ENCODE measurements around the gene CAND1.

DNA sequence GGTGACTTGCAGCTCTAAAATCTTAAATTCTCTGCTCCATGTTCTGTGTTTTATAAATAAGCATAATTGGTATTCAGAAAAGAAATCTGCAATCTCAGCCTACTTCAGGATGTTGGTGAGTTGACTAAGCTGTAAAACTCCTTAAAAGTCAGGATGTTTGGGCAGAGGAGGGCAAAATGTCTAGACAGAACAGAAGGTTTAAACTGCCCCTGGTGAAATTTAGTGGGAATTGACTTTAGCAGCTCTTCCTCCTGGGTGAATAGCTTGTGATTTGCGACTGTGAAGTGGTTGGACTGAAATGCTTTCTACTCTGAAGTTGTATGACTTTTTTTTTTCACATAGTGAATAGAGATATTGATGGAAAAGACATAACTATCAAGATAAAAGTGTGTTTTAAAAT, 85.8 kb downstream of the CAND1 start:
- TF ChIP-seq, protein P1, sequence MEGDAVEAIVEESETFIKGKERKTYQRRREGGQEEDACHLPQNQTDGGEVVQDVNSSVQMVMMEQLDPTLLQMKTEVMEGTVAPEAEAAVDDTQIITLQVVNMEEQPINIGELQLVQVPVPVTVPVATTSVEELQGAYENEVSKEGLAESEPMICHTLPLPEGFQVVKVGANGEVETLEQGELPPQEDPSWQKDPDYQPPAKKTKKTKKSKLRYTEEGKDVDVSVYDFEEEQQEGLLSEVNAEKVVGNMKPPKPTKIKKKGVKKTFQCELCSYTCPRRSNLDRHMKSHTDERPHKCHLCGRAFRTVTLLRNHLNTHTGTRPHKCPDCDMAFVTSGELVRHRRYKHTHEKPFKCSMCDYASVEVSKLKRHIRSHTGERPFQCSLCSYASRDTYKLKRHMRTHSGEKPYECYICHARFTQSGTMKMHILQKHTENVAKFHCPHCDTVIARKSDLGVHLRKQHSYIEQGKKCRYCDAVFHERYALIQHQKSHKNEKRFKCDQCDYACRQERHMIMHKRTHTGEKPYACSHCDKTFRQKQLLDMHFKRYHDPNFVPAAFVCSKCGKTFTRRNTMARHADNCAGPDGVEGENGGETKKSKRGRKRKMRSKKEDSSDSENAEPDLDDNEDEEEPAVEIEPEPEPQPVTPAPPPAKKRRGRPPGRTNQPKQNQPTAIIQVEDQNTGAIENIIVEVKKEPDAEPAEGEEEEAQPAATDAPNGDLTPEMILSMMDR (IDR thresholded peaks at IDR 0.05): no peak
- no peak for TF ChIP-seq EZH2 (IDR thresholded peaks at IDR 0.05)
- no peak for TF ChIP-seq EZH2phosphoT487 (IDR thresholded peaks at IDR 0.05)
